Breast epithelium (tissue), 3 donors: ENCODE measurements around the gene RCAN3.

Experiments
- POLR2A ChIP-seq: fragments of 450-650 bp; IDR thresholded peaks from one replicate; pipeline ENCODE4 v1.6.1; 2016; ENCODE audit warnings: antibody characterized with exemption, mild to moderate bottlenecking, moderate library complexity
- POLR2AphosphoS5 ChIP-seq, 3 donors: sonication (generic); formaldehyde crosslinking; IDR thresholded peaks; one replicate each; pipeline ENCODE4 v1.6.1; 2017; ENCODE audit warnings: antibody characterized with exemption in 3 of 3
- TF ChIP-seq, protein P1 (sequence below), 3 donors: fragments of 450-650 bp; IDR thresholded peaks; one replicate each; pipeline ENCODE4 v1.5.1; 2016 to 2017; ENCODE audit warnings: antibody characterized with exemption in 3 of 3, mild to moderate bottlenecking in 3 of 3, moderate library complexity in 3 of 3

DNA sequence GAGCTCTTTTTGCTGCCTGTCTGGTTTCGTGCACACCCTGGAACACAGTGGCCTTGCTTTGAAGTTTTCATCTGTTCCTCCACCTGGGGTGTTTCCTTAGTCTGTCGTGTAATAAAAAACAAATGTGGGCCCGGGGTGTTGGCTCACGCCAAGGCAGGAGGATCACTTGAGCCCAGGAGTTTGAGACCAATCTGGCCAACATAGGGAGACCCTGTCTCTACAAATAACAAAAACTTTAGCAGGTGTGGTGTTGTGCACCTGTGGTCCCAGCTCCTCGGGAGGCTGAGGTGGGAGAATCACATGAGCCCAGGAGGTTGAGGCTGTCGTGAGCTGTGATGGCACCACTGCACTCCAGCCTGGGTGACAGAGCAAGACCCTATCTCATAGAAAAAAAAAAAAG, 57.7 kb downstream of the RCAN3 start:
- TF ChIP-seq, protein P1, sequence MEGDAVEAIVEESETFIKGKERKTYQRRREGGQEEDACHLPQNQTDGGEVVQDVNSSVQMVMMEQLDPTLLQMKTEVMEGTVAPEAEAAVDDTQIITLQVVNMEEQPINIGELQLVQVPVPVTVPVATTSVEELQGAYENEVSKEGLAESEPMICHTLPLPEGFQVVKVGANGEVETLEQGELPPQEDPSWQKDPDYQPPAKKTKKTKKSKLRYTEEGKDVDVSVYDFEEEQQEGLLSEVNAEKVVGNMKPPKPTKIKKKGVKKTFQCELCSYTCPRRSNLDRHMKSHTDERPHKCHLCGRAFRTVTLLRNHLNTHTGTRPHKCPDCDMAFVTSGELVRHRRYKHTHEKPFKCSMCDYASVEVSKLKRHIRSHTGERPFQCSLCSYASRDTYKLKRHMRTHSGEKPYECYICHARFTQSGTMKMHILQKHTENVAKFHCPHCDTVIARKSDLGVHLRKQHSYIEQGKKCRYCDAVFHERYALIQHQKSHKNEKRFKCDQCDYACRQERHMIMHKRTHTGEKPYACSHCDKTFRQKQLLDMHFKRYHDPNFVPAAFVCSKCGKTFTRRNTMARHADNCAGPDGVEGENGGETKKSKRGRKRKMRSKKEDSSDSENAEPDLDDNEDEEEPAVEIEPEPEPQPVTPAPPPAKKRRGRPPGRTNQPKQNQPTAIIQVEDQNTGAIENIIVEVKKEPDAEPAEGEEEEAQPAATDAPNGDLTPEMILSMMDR (IDR thresholded peaks at IDR 0.05) = no peak
- TF ChIP-seq POLR2AphosphoS5 (IDR thresholded peaks at IDR 0.05) (no peak), POLR2A (no peak)
